Activated CD8-positive, alpha-beta memory T cell treated with anti-CD3 and anti-CD28 coated beads for 1 hour (primary cell): Measurements from ENCODE around the gene ARX.

Experiments
- DNase-seq, 2 donors: peaks; one replicate each; pipeline ENCODE4 v3.0.0-alpha.2; 2020; ENCODE audit warnings: low read depth in 1 of 2; ENCODE audit errors: extremely low read depth in 1 of 2

Gene ARX

DNA sequence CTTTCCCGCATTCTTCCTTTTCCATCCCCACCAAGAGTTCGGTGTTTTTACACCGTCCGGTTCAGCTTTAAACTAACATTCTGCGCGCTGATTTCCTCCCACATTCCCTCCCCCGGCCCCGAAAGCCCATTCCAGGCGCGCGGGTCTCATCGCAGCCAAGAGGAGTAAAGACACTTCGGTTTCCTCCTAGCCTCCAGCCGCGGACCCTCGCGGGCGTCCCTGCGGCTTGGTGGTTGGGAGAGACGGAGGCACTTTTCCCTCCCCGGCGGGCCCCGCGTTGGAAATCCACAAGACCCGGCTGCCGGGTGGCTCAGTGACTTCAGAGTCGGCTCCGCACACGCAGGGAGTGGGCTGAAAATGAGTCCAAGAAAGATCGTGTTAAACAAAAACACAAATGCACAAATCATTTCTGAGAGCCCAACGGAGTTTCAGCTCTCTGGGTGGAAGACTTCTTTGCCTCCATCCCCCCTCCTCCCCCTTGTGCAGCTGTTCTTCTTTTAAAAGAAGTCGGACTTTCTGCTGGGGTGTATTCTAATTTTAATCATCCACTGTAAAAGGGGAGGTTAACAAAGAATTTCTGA lies 2.0 kb upstream of the ARX start:
- no peak for DNase-seq

DNA sequence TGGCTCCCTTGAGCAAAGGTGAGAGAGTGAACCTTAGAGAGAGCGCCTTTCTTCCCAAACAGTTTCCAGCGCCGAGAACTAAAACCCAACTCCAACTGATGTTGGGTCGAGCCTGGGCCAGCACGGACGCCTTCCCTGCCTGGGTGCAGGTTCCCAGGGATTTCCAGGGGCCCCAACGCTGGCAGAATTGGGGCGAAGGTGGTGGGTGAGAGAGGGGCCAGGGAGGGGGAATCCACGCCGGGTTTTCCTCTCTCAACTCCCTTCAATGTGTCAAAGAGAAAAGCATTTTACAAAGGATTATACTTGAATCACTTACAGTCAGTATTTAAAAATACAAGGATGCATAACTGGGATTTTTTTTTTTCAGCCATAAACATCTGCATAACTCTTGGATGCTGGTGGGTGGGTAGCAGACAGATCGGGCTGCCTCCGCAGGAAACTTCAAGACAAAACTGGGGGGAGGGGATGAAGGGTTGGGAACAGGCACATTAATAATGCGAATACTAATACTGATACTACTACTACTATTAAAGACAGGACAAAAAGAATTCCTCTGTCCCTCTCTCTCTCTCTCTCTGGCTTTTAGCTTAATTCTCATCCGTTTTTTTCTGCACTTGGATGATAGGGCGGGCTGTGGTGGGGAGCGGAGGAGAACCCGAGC lies 1.3 kb upstream of the ARX start:
- no peak for DNase-seq

DNA sequence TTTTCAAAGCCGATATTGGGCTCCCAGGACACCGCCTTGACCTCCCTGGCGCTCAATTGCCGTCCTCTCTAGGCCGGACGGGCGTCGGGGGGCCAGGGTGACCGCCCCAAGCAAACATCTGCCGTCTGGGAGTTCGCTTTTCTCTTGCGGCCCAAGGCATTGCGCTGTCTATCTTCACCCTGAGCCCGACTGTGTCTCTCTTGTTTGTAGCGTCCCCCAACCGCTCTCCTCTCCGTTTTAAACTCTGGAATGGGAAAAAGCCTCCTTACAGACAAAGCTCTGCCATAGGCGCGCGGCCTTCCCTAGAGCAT lies 551 bp upstream of the ARX start:
- no peak for DNase-seq

DNA sequence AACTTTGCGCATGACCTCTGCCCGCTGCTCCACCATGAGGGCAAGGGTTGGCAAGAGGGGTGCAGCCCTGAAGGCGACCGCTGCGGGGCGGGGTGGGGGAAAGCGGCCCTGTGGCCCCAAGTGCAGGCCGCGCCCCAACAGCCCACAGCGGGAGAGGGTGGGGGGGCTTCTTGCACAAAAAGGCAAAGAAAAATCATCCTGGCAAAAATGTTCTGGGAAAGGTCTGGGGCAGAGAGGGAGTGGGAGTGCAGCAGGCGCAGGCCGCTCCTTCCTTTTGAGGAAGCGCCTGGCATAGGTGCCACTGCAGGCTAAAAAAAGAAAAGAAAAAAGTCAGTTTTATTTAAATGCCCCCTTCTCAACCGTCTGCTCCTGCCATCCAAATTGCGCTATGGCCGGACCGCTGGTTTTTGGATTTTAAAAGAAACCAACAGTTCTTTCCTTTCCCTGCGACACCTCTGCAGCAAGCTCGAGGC lies 1.4 kb downstream of the ARX start:
- DNase-seq, result no peak

DNA sequence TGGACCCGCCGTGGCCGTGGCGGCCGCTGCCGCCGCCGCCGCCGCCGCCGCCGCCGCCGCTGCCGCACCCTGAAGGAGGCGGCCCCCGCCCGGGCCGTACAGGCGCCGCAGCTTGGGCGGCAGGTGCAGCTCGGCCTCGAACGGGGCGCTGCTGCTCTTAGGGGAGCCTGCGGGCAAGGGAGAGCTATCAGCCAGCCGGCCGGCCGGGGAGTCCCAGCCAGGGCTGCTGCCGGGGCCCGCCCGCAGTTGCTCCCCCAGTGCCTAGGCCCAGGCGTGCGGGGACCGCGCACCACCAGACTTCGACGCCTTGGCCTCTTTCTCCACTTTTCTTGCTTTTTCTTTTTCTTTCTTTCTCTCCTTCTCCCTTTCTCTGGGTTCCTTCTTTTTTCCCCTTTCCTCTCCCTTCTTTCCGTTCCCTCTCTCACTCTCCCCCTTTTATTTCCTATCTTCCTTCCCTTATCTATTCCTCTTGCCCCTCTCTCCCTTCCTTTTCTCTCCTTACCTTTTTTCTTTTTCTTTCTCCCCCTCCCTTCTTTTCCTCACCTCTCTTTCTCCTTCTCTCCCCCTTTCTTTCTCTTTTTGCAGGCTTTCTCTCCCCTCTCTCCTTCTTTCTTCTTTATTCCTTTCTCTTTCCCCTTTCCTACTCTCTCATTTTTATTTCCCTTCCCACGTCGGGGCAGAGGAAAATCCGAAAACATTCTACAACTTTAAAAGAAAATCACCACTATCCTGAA lies 2.0 kb downstream of the ARX start:
- DNase-seq, result no peak

DNA sequence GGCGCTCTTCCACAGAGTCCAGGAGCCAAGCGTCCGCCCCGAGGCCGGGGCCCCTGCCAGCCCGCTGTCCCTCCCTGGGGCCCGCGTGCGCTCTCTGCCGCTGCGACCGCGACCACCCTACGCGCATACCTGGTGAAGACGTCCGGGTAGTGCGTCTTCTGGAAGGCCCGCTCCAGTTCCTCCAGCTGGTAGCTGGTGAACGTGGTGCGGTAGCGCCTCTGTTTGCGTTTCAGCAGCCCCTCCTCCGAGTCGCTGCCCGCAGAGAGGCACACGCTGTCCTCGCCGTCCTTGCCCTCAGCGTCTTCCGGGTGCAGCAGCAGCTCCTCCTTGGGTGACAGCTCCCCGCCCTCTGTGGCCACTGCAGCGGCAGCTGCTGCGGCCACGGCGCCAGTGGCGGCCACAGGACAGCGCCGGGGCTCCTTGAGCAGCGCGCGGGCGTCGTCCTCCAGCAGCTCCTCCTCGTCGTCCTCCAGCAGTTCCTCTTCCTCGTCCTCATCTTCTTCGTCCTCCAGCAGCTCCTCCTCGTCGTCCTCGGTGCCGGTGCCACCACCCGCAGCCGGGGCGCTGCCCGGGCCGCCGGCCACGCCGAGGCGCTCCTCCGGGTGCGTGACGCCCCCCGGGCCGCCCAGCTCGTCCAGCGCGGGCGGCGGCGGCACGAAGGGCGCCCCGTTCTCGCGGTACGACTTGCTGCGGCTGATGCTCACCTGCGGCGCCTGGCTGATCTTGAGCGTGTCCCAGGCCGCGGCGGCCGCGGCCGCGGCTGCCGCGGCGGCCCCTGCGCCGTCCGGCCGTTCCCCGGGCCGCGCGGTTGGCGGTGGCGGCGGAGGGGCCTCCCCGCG lies 2.8 kb downstream of the ARX start:
- DNase-seq, result no peak

DNA sequence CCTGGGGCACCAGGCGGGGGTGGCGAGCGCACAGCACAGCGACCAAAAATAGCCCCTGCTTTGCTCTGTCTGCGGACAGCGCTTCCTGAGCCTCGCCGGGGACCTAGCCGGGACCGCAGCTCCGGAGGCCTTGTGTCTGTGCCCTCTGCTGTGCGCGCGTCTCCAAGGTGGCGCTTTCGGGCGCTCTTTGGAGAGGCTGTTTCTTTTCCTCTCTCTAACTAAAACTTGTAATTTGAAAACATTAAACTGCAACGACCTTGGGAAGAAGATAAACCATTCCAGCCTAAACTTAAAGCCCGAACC lies 3.4 kb downstream of the ARX start:
- no peak for DNase-seq

DNA sequence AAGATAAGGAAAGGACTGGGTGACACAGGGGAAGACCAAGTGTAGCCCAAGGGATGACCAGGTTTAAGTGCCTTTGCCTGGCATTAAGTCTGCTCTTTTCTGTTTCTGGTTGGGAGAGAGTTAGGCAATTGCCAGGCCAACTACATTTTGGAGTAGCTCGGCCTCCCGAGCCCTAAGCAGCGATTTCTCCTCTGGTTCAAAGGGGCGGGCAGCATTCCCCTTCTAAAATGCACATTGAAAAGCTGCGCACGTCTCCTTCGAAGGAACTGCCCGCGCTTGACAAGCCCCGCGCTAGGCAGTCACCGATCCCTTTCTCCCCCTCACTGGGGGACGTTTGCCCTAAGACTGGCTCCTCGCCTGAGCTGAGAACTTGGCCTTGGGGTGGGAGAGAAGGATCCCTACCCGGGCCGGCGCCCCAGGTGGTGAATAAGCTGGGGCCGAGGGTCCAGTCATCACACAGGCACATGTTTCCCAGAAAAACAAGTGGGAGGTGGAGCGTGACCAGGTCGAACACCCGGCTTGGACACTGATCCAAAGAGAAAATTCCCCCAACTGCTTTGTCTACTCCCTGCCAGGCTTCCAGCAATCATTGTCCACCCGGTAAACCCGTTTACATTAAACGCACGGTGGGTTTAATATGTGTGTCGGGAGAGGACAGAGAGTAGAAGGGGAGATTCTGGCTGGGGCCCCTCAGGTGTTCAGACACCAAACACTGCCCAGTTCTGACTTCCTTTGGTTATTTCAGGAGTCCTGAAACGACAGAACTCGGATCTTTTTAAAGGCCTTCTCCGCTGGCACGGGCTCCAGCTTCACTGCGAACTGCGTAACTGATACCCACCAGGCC lies 4.0 kb downstream of the ARX start:
- no peak for DNase-seq

DNA sequence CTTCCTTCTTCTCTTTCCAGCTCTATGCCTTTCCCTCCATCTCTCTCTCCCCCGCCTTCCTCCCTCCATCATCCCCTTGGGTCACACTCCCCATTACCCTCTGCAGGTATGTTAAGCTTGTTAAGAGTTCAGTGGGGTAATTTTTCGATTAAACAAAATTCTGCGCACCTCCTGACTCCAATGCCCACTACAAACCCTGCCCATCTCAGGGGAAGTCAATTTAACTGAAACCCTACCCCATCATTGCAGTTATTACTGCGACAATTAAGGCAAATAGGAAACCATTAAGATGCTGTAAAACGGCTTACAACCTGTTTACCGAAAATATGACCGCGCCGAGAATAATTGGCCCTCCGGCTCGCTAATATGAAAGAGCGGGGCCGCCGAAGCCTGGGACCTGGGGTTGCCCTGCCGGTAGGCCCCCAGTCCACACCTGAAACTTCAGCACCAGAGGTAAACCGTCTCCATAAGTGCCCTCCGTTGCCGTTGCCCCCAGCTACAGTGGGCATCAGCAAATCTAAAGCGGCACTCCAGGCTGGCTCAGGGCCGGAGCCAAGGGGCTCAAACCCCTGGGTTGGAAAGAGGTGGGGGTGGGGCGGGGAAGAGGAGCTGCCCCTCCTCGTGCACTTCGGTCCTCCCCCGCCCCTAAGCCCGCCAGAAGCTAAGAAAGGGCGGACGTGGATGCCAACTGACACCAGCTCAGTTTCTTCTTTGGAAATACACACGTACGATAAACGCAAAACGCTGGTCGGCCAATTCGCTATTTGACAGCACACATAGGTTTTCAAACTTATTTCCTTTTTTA lies 4.8 kb downstream of the ARX start:
- no peak for DNase-seq

DNA sequence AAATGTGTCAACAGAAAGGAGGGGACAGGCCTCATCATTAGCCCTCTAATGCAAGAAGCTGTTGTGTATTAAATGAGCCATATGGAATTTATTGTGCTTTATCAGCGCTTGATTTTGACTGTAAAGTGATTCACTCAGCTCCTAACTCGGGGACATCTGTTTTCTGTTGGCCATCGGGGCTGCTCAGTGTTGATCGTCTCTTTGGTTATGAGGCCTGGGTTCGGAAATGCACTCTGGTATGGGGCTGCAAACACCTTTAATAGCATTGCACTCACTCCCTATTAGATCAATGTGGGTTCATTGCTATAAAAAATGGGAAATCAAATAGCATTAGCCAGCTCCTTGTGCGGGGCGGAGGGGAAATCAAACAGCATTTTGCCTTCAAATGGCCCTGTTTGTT lies 6.4 kb downstream of the ARX start:
- DNase-seq, result no peak

DNA sequence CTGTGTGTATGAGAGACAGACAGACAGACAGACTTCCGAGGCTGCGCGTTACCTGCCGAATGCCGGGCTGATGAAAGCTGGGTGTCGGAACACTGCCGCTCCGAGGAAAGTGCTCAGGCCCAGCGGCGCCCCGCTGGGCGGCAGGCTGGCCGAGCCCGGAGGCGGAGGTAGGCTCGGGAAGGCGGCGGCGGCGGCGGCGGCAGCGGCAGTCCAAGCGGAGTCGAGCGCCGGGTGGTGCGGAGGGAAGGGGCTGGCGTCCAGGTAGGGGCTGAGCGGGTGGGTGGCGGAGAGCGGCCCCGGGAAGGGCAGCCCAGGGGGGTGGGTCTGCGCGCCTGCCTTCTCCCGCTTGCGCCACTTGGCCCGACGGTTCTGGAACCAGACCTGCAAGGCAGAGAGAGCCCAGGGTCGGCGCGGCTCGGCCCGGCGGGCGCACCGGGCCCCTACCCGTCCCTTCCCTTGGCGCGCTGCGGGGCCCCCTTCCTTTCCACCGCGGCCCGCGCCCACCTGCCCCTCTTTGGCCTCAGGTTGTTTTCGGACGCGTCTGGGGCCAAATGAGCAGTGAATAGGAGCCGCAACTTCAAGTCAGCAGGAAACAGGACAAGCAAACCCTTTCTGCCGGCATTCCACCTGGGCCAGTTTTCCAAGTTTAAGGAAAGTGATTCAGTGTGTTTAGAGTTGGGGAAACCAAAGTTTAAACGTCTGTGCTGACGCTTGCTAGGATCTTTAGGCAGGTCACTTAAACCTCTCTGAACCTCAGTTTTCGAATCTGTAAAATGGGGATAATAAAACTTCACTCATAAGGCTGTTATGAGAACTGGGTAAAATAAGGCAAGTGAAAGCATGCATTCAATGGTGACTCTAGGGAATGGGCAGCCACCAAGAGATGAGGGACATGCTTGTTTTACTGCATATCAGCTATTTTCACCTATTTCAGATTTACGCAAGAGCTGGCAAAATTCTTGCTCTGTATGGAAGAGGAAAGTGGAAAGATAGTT lies 8.4 kb downstream of the ARX start:
- no peak for DNase-seq

DNA sequence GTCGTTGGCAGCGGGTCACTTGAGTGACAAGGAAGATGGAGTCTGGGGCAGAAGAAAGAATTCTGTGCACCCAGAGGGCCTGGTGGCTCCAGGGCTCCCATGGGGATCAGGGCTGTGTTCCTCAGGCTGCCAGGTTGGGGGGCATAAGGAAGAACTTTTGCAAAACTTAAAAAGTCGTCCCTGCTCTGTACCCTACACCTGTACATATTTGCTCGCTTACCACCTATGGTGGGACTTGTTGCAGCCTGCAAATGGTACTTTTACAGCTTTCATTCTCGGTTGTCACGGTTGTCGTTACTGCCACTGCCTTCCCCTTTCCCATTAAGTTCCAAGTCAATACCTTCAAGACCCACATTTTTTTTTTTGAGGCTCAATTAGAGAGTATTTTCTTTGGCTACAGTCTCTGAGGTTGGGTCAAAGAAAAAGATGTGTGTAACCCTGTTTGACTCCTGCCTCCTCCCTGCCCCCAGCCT lies 9.1 kb downstream of the ARX start:
- DNase-seq, result no peak

DNA sequence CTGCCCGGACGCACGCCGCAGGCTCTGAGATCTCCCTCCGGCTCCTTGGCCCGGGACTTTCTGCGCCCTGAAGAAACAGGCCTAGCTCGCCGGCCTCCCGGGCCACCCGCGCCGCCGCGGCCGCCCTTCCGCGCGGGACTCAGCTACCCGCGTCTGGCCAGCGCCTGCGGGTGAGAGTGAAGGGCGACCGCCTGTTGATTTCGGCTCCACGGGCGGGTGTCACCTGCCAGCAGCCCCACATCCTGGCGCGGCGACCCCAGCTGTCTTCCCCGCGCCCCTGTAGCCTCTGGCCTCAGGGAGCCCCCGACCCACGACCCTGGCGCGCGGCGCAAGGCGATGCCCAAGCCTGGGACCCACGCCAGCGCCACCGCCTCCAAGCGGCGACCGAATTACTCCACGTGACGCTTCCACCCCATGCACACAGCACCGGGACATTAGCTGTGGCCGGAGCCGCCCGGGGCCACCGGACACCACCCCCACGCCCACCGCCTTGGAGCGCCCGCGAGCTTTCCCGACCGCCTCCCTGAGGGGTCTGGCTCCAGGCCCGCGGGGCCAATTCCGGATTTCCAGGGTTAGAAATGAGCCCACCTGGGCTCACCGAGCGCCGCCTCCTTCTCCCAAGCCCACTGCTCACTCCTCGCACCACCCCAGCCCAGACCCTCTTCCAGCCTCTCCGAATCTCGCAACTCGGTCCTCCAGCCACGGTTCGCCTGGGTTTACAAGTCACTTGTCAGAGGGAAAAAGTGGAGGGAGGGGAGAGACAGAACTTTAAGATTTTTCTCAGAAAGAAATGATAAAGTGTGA lies 10.2 kb downstream of the ARX start:
- no peak for DNase-seq

DNA sequence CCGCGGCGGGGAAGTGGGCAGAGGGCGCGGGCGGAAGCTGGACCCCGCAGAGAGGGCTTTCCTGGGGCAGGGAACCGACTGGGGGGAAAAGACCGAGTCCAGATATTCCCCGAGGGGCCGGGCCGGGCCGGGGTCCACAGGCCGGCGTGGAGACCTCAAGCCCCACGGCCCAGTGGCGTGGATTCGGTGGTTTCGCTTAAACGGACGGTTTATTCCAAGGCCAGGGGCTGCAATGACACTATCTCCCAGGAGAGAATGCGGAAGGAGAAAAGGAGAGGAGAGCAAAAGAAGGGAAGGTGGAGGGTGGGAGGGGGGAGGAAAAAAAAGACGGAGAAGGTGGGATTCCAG lies 10.8 kb downstream of the ARX start:
- no peak for DNase-seq

DNA sequence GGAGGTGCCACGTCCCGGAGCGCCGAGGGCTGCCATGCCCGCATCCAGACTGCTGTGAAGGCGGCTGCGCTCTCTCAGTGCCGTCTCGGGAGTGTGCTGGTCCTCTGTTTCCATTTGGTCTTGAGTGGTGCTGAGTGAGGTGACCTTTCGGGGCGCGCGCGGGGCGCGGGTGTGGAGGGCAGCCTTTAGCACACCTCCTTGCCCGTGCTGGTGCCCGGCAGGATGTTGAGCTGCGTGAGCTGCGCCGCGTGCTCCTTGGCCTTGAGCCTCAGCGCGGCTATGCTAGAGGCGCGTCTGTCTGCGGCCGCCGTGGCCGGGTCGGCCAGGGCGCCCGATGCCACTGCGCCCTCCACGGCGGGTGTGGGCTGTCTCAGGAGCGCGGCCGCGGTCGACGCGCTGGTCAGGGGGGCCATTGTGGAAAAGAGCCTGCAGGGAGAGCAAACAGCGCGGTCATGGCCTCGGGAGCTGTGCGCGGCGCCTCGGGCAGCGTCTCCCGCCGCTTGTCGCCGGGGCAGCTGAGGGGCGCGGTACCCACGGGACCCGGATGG lies 11.2 kb downstream of the ARX start:
- DNase-seq, result no peak

DNA sequence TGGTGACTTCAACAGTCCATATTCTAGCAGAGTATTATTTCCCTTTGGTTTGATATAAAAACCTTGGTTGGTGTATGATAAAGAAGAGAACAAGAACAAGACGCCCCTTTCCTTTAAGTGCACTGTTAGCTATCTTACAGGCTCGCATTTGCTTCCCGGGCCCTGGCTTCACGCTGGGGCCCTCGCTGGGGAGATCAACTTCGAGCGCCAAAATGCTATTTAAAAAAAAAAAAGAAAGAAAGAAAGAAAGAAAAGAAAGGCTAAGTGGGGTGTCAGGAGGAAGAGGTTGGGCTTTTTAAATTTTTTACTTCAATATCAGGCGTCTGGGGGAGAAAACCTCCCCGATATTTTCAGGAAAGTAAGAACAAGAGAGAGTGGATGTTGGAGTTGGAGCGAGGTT lies 11.7 kb downstream of the ARX start:
- no peak for DNase-seq

DNA sequence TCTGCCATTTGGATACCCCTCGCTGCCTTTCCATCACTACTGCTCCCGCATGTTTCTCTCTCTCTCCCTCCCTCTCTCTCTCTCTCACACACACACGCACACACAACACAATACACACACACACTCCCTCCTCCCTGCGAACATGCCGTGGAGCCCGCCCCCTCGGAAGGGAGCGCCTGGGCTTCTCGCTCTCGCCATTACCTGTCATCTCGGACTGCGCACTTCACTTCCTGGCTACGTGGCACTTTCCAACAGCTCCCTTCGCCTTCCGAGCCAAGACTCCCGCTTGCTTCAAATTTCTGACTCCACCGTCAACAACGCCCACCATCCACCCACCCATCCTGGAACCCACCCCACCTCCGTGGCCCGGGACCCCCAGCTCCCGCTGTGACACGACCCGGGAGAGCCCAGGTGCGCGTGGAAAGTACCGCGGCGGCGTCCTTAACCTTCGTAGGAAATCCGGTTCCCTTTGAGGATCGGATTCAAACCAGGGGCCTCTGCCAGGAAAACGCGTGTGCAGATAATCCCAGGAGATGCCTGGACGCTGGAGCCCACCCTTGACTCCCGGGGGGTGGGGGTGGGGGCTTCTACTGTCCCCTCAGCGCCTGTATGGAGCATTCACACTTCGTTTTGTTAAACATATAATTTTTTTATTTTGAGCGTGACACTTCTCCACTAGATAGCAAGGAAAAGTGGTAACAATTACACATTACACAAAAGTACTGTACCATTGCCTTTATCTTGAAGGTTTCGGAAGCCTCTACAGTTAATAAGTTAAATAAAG lies 12.5 kb downstream of the ARX start:
- DNase-seq, result no peak
